Osteoblast (primary cell): ENCODE measurements around the gene ITGA2B. TPM values are rescaled to one million over a fixed set of nuclear protein-coding genes. Genes with fewer than 3 reads are reported as not detected.

Experiments
- DNase-seq: peaks from one replicate; pipeline ENCODE4 v3.0.0; 2011; ENCODE audit warnings: low spot score, mixed read lengths; ENCODE audit not compliant: insufficient read length; ENCODE audit errors: missing footprints
- H2AFZ ChIP-seq: 2 replicates; pipeline ENCODE4 v1.6.0; 2011; ENCODE audit warnings: mild to moderate bottlenecking, low read length
- H3K27ac ChIP-seq: 2 replicates; pipeline ENCODE4 v1.5.1; 2011; ENCODE audit warnings: mild to moderate bottlenecking, low read depth, low read length, moderate library complexity
- H3K27me3 ChIP-seq: 2 replicates; pipeline ENCODE4 v1.6.0; 2012; ENCODE audit warnings: mild to moderate bottlenecking, control low read depth, inconsistent platforms, low read length, moderate library complexity; ENCODE audit not compliant: insufficient read depth
- H3K36me3 ChIP-seq: 2 replicates; pipeline ENCODE4 v1.5.1; 2011; ENCODE audit warnings: mild to moderate bottlenecking, low read length, control low read depth, moderate library complexity; ENCODE audit not compliant: insufficient read depth
- H3K4me1 ChIP-seq: 2 replicates; pipeline ENCODE4 v1.5.1; 2011; ENCODE audit warnings: mild to moderate bottlenecking, low read length, control low read depth, moderate library complexity; ENCODE audit not compliant: insufficient read depth
- H3K4me2 ChIP-seq: 2 replicates; pipeline ENCODE4 v1.6.0; 2011; ENCODE audit warnings: mild to moderate bottlenecking, low read length; ENCODE audit not compliant: insufficient read depth
- H3K4me3 ChIP-seq: fragments of 200-600 bp; sonication (generic); 3 replicates; pipeline ENCODE4 v1.5.1; 2012; ENCODE audit warnings: mild to moderate bottlenecking, low read length, inconsistent platforms; ENCODE audit not compliant: insufficient read depth
- H3K79me2 ChIP-seq: 2 replicates; pipeline ENCODE4 v1.6.0; 2012; ENCODE audit warnings: mild to moderate bottlenecking, low read length, control low read depth, inconsistent platforms; ENCODE audit not compliant: insufficient read depth
- H3K9me3 ChIP-seq: 2 replicates; pipeline ENCODE4 v1.5.1; 2011; ENCODE audit warnings: low read depth, low read length, control low read depth
- H4K20me1 ChIP-seq: 2 replicates; pipeline ENCODE4 v1.6.0; 2012; ENCODE audit warnings: mild to moderate bottlenecking, low read length, control low read depth; ENCODE audit not compliant: insufficient read depth
- CTCF ChIP-seq: IDR thresholded peaks from 2 replicates; pipeline ENCODE4 v1.5.1; 2011; ENCODE audit warnings: mild to moderate bottlenecking, low read depth, low read length, moderate library complexity; ENCODE audit errors: extremely low read depth
- total RNA-seq: library from RNA; depleted of rRNA; stranded (reverse); fragments of >200 nt; gene quantifications from 2 replicates; pipeline ENCODE4 v1.2.3, GENCODE V29; 2012

Gene ITGA2B
- total RNA-seq, 1 donor: not detected

- no peak for TF ChIP-seq CTCF
- no peaks in the 10 kb centered on the region for H3K9me3 ChIP-seq
Observed at GRCh38 chr17:44335564-44335963, 53.9 kb downstream of the ITGA2B start.

GRCh38 chr17:44334727-44335126 is 54.7 kb downstream of the ITGA2B start:
- no peak for DNase-seq
- no peaks in the 10 kb centered on the region for H3K4me1 ChIP-seq
- H3K27ac ChIP-seq: no peak overlapping the region
- peaks cover 6% of the 10 kb centered on the region for H3K27me3 ChIP-seq
- no peak overlapping the region for H3K4me2 ChIP-seq
- H3K79me2 ChIP-seq: no peaks in the 10 kb centered on the region
- no peaks in the 10 kb centered on the region for H3K9me3 ChIP-seq
- H2AFZ ChIP-seq: no peak overlapping the region
- no peaks in the 10 kb centered on the region for H4K20me1 ChIP-seq
- no peak for TF ChIP-seq CTCF
- no peak overlapping the region for H3K4me3 ChIP-seq
- no peaks in the 10 kb centered on the region for H3K36me3 ChIP-seq

More at GRCh38 chr17:44335564-44335963, 53.9 kb downstream of the ITGA2B start:
- Histone ChIP-seq H3K4me3 (no peak overlapping the region), H3K4me2 (no peak overlapping the region), H4K20me1 (no peaks in the 10 kb centered on the region), H2AFZ (no peak overlapping the region), H3K27ac (no peak overlapping the region), H3K36me3 (no peaks in the 10 kb centered on the region), H3K27me3 (peaks cover 6% of the 10 kb centered on the region), H3K4me1 (no peaks in the 10 kb centered on the region), H3K79me2 (no peaks in the 10 kb centered on the region)
- DNase-seq: no peak

- H3K79me2 ChIP-seq: no peaks in the 10 kb centered on the region
- H2AFZ ChIP-seq: no peak overlapping the region
- TF ChIP-seq CTCF: no peak
- H3K4me1 ChIP-seq: no peaks in the 10 kb centered on the region
- H3K4me2 ChIP-seq: no peak overlapping the region
- no peaks in the 10 kb centered on the region for H3K9me3 ChIP-seq
- peak; percentile 38 for DNase-seq
- H3K4me3 ChIP-seq: no peak overlapping the region
- no peaks in the 10 kb centered on the region for H4K20me1 ChIP-seq
- peaks cover 6% of the 10 kb centered on the region for H3K27me3 ChIP-seq
- H3K27ac ChIP-seq: no peak overlapping the region
- H3K36me3 ChIP-seq: no peaks in the 10 kb centered on the region
Observed at GRCh38 chr17:44334315-44334714, 55.1 kb downstream of the ITGA2B start.

- Histone ChIP-seq H3K4me2 (no peak overlapping the region), H3K27ac (no peak overlapping the region), H2AFZ (no peak overlapping the region), H3K4me1 (peaks cover 6% of the 10 kb centered on the region), H3K9me3 (no peaks in the 10 kb centered on the region), H4K20me1 (no peaks in the 10 kb centered on the region), H3K27me3 (peaks cover 6% of the 10 kb centered on the region), H3K36me3 (no peaks in the 10 kb centered on the region), H3K79me2 (no peaks in the 10 kb centered on the region), H3K4me3 (no peak overlapping the region)
- no peak for TF ChIP-seq CTCF
- DNase-seq: peak; percentile 35
Observed at GRCh38 chr17:44333371-44333770, 56.1 kb downstream of the ITGA2B start.
